Activated naive CD4-positive, alpha-beta T cell treated with anti-CD3 and anti-CD28 coated beads, Interleukin-2, amount 50 U/mL, for 72 hours (primary cell): Measurements from ENCODE around the gene OBSCN. TPM values are rescaled to one million over a fixed set of nuclear protein-coding genes. Genes with fewer than 3 reads are reported as not detected.
"Not testable (repeated sequence)": the region's sequence is repeated elsewhere in the genome, so short reads cannot be mapped to it uniquely, and the experiment has no call there.

Experiments
- ATAC-seq, 2 donors: fragments of 150-1000 bp; cut with Tn5 transposase; 2 replicates each; pipeline ENCODE4 v1.10.0; 2021; ENCODE audit warnings: mild to moderate bottlenecking in 2 of 2, moderate library complexity in 2 of 2
- DNase-seq, 2 donors: peaks; one replicate each; pipeline ENCODE4 v3.0.0; 2021 to 2022; ENCODE audit warnings: low spot score in 2 of 2
- H3K27ac Mint-ChIP-seq, 2 donors: one replicate each; pipeline ENCODE4 v1.8.0; 2022; ENCODE audit warnings: mild to moderate bottlenecking in 2 of 2, mixed read lengths in 2 of 2
- H3K36me3 Mint-ChIP-seq, 2 donors: one replicate each; pipeline ENCODE4 v1.8.0; 2022; ENCODE audit warnings: mixed read lengths in 2 of 2
- H3K9me3 Mint-ChIP-seq, 2 donors: one replicate each; pipeline ENCODE4 v1.8.0; 2022; ENCODE audit warnings: mixed read lengths in 2 of 2
- total RNA-seq, 2 donors: library from RNA; stranded (reverse); gene quantifications; one replicate each; pipeline ENCODE4 v1.2.3, GENCODE V29; 2022

OBSCN gene
- total RNA-seq, 2 donors from 2014 or later, result 20.8 to 37.5 TPM

GRCh38 chr1:228168563-228169270, 39.1 kb upstream of the OBSCN start:
- ATAC-seq (no peak), DNase-seq (no peak)
- H3K36me3 Mint-ChIP-seq, result peaks cover 0 to 4% of the 10 kb centered on the region in 2 donors
- H3K27ac Mint-ChIP-seq, result peak overlapping the region in 1 of 2 donors; percentile 54
- H3K9me3 Mint-ChIP-seq, result no peaks in the 10 kb centered on the region

GRCh38 chr1:228169345-228169744, 38.5 kb upstream of the OBSCN start:
- ATAC-seq (no peak), DNase-seq (no peak)
- Mint-ChIP-seq H3K36me3 (peaks cover 0 to 4% of the 10 kb centered on the region in 2 donors), H3K27ac (peak overlapping the region in 1 of 2 donors; percentile 54), H3K9me3 (no peaks in the 10 kb centered on the region)

- Mint-ChIP-seq H3K27ac (peak overlapping the region; percentile 54 to 70), H3K36me3 (no peaks in the 10 kb centered on the region), H3K9me3 (no peaks in the 10 kb centered on the region)
- ATAC-seq (no peak), DNase-seq (no peak)
These were observed 37.2 kb upstream of the OBSCN start for GRCh38 chr1:228170666-228171065.

- no peaks in the 10 kb centered on the region for H3K36me3 Mint-ChIP-seq
- H3K9me3 Mint-ChIP-seq, result no peaks in the 10 kb centered on the region
- DNase-seq, result no peak
- H3K27ac Mint-ChIP-seq, result peak overlapping the region; percentile 12 to 45
- no peak for ATAC-seq
These were observed 36.5 kb upstream of the OBSCN start for GRCh38 chr1:228171221-228171891.

- Mint-ChIP-seq H3K27ac (peak overlapping the region; percentile 45 to 88), H3K36me3 (no peaks in the 10 kb centered on the region), H3K9me3 (no peaks in the 10 kb centered on the region)
- ATAC-seq, result no peak
- DNase-seq, result no peak
These were observed 35.0 kb upstream of the OBSCN start for GRCh38 chr1:228172591-228173527.

- H3K27ac Mint-ChIP-seq, H3K36me3 Mint-ChIP-seq, H3K9me3 Mint-ChIP-seq: not testable (repeated sequence)
- DNase-seq (peak; percentile 42 to 58), ATAC-seq (peak; percentile 55 to 76)
These were observed 34.0 kb upstream of the OBSCN start for GRCh38 chr1:228173528-228174481.

- Mint-ChIP-seq H3K36me3 (no peaks in the 10 kb centered on the region), H3K9me3 (no peaks in the 10 kb centered on the region), H3K27ac (no peak overlapping the region)
- DNase-seq (peak in 1 of 2 donors; percentile 57), ATAC-seq (peak; percentile 19 to 60)
These were observed 33.1 kb upstream of the OBSCN start for GRCh38 chr1:228174482-228175315.

GRCh38 chr1:228175316-228176023, 32.4 kb upstream of the OBSCN start:
- no peak for ATAC-seq
- H3K27ac Mint-ChIP-seq, result no peak overlapping the region
- no peaks in the 10 kb centered on the region for H3K36me3 Mint-ChIP-seq

GRCh38 chr1:228176024-228176395, 31.8 kb upstream of the OBSCN start:
- no peak for ATAC-seq
- no peaks in the 10 kb centered on the region for H3K9me3 Mint-ChIP-seq
- no peaks in the 10 kb centered on the region for H3K36me3 Mint-ChIP-seq
- no peak for DNase-seq
- no peak overlapping the region for H3K27ac Mint-ChIP-seq

More at GRCh38 chr1:228175316-228176023, 32.4 kb upstream of the OBSCN start:
- H3K9me3 Mint-ChIP-seq, result no peaks in the 10 kb centered on the region
- DNase-seq, result no peak

GRCh38 chr1:228176461-228177182, 31.2 kb upstream of the OBSCN start:
- no peaks in the 10 kb centered on the region for H3K36me3 Mint-ChIP-seq
- no peak for DNase-seq
- H3K9me3 Mint-ChIP-seq, result no peaks in the 10 kb centered on the region
- no peak overlapping the region for H3K27ac Mint-ChIP-seq
- no peak for ATAC-seq

- H3K36me3 Mint-ChIP-seq, result no peaks in the 10 kb centered on the region
- no peaks in the 10 kb centered on the region for H3K9me3 Mint-ChIP-seq
- DNase-seq (no peak), ATAC-seq (no peak)
- H3K27ac Mint-ChIP-seq, result no peak overlapping the region
These were observed 30.7 kb upstream of the OBSCN start for GRCh38 chr1:228177183-228177475.

GRCh38 chr1:228177721-228178710, 29.8 kb upstream of the OBSCN start:
- no peak overlapping the region for H3K27ac Mint-ChIP-seq
- H3K36me3 Mint-ChIP-seq, result no peaks in the 10 kb centered on the region
- no peak for DNase-seq
- no peaks in the 10 kb centered on the region for H3K9me3 Mint-ChIP-seq
- no peak for ATAC-seq
